Thoracic aorta (tissue), 2 donors: ENCODE data around the gene SPATA32. TPM values are rescaled to one million over a fixed set of nuclear protein-coding genes. Genes with fewer than 3 reads are reported as not detected.

Experiments used
- ATAC-seq: fragments of 150-250 bp; one replicate; pipeline ENCODE4 v1.8.0; 2017; ENCODE audit warnings: low read depth; ENCODE audit not compliant: insufficient number of reproducible peaks, low FRiP score
- DNase-seq: peaks from one replicate; pipeline ENCODE4 v3.0.0-alpha.2; 2020; ENCODE audit warnings: low spot score
- H3K27ac ChIP-seq, 2 donors: fragments of 200-600 bp; sonication (generic); 1 replicate in 1 of 2; 2 replicates in 1 of 2; pipeline ENCODE4 v1.5.1; 2016; ENCODE audit warnings: mild to moderate bottlenecking in 2 of 2, moderate library complexity in 2 of 2
- H3K27me3 ChIP-seq: fragments of 200-600 bp; sonication (generic); replicated peaks from 2 replicates; pipeline ENCODE4 v1.6.0; 2016; ENCODE audit warnings: mild to moderate bottlenecking; ENCODE audit not compliant: insufficient read depth
- H3K36me3 ChIP-seq: fragments of 200-600 bp; sonication (generic); one replicate; pipeline ENCODE4 v1.5.1; 2016
- H3K4me1 ChIP-seq, 2 donors: fragments of 200-600 bp; sonication (generic); 1 replicate in 1 of 2; 2 replicates in 1 of 2; pipeline versions ENCODE4 v1.5.1 to v1.6.0; 2016; ENCODE audit warnings: low read depth in 2 of 2, mild to moderate bottlenecking in 1 of 2; ENCODE audit not compliant: control insufficient read depth in 1 of 2
- H3K4me3 ChIP-seq: fragments of 200-600 bp; sonication (generic); 2 replicates; pipeline ENCODE4 v1.5.1; 2016; ENCODE audit warnings: mild to moderate bottlenecking
- H3K9me3 ChIP-seq: fragments of 200-600 bp; sonication (generic); 2 replicates; pipeline ENCODE4 v1.5.1; 2016
- total RNA-seq, 2 donors: library from RNA; depleted of rRNA; stranded (reverse); fragments of >200 nt; gene quantifications; one replicate each; pipeline versions ENCODE4 v1.1.0 to v1.2.3, GENCODE V29; 2016
- TF ChIP-seq, protein P1 (sequence below): fragments of 200-600 bp; sonication (generic); IDR thresholded peaks from one replicate; pipeline ENCODE4 v1.5.1; 2019; ENCODE audit warnings: antibody characterized with exemption

Gene SPATA32
- not detected for total RNA-seq

DNA sequence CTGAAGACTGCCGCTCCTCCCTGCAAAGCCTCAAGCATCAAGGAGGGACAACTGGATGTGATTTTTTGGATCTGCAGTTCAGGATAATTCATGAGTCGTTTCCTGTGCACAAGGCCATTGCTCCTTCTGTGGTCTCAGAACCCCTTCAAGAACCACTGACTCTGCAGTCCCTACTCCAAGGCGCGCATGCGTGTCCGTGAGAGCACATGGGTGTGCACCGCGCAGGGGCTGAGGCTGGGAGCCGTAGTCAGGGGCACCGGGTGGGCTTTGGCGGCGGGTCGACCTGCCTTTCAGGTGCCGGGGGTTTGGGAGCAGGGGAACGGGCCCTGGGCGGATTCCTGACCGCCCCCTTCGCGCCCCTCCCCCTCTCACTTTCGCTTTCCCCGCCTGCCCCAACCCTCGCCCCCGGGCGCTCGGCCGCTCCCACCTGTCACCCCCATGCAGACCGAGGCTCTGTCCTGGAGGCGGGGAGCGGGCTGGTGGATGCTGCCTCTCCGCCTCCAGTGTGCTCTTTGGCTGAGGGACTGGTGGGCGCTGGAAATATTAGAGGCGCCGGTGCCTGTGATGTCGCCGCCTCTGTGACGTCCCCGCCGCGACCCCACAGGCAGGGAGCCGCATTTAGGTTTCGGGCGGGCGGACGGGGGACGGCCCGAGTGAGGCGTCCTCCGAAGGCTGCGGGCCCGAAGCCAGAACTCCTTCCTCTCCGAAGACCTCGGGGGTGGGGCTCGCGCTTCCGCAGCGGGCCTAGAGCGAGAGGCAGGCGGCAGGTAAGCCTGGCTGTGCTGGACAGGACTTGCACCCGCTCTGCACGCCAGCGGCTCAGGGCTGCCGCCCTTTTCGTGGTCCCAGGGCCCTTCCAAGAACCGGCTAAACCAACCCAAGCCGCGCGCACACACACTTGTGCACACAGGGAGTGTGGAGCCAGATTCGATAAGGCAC is at the start of gene SPATA32:
Gene SPATA32, minus strand, starts transcription at position 518 of the 939 bp plus-strand sequence. Its CDS starts 78 bp downstream, at position 440.
- no peaks in the 10 kb centered on the region for H3K9me3 ChIP-seq
- H3K27me3 ChIP-seq, result no peaks in the 10 kb centered on the region

DNA sequence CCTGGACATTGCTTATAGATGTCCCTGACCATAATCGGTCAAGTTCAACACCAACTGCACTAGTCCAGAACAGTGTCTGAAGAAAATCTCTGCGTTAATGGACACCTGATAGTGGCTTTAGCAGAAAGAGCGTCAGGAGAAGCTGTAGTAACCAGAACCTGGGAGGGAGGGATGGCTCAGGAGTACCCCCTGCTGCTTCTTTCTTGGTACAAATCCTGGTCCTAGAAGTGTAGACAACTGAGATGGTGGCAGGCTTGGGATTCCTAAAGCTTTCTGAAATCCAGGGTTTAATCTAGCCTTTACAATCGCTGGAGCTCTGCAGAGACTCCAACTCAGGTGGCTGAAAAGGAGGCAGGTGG is 49.5 kb upstream of the SPATA32 start:
- DNase-seq, result no peak
- no peaks in the 10 kb centered on the region for H3K9me3 ChIP-seq
- H3K4me1 ChIP-seq, result peaks cover 70 to 83% of the 10 kb centered on the region in 2 donors
- H3K4me3 ChIP-seq, result no peak overlapping the region
- H3K27ac ChIP-seq, result peak overlapping the region; percentile 52 to 68
- H3K36me3 ChIP-seq, result no peaks in the 10 kb centered on the region
- ATAC-seq, result no peak
- H3K27me3 ChIP-seq, result no peaks in the 10 kb centered on the region
- TF ChIP-seq, protein P1, sequence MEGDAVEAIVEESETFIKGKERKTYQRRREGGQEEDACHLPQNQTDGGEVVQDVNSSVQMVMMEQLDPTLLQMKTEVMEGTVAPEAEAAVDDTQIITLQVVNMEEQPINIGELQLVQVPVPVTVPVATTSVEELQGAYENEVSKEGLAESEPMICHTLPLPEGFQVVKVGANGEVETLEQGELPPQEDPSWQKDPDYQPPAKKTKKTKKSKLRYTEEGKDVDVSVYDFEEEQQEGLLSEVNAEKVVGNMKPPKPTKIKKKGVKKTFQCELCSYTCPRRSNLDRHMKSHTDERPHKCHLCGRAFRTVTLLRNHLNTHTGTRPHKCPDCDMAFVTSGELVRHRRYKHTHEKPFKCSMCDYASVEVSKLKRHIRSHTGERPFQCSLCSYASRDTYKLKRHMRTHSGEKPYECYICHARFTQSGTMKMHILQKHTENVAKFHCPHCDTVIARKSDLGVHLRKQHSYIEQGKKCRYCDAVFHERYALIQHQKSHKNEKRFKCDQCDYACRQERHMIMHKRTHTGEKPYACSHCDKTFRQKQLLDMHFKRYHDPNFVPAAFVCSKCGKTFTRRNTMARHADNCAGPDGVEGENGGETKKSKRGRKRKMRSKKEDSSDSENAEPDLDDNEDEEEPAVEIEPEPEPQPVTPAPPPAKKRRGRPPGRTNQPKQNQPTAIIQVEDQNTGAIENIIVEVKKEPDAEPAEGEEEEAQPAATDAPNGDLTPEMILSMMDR, result no peak

More for the DNA sequence above, at the start of gene SPATA32:
- peak within 1 kb of the TSS; percentile 92 for H3K4me3 ChIP-seq
- ATAC-seq (peak; percentile 10), DNase-seq (no peak)
- peaks cover 13% of the 10 kb centered on the region for H3K36me3 ChIP-seq
- H3K4me1 ChIP-seq, result peaks cover 0 to 12% of the 10 kb centered on the region in 2 donors
- H3K27ac ChIP-seq, result no peak within 1 kb of the TSS
- TF ChIP-seq, protein P1, result no peak

DNA sequence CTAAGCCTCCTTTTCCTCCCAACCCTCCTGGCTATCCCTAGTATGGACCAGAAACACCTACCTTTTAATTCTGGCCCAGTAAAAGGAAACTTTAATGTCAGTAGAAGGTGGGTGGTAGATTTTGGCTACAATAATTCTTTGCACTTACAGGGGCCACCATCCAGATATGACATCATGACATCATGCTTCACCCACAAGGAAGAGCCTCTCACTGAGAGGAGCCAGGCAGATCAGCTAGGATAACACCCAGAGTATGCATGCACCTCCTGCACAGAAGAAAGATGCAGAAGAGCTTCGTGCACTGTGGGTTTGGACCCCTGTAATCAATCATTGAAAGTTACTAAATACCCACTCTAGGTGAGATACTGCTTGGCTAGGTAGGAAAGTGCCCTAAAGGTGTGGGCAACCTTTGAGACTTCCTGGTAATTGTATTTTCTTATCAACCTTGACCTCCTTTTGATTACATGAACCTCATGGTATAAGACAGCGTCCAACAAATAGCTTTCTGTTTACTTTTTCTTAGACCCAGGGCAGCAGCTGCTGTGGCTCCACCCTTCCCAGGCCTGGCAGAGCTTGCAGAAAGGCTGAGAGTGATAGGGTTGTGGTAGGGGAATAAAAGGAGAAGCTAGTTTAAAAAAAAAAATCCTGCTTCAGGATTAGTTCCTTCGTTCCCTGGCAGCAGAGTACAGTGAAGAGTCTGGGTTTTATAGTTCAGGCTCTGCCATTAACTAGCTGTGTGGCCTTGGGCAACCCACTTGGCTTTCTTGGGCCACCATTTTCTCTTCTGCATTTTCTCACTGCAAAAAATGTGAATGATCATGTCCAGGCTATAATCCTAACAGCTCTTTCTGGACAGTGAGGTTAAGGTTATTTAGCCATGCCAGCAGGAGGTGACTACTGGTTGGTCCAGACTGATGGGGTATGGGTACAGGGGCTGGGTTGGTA is 48.8 kb upstream of the SPATA32 start:
- no peaks in the 10 kb centered on the region for H3K27me3 ChIP-seq
- DNase-seq (no peak), ATAC-seq (no peak)
- no peak overlapping the region for H3K27ac ChIP-seq
- no peaks in the 10 kb centered on the region for H3K9me3 ChIP-seq
- H3K4me3 ChIP-seq, result no peak overlapping the region
- H3K36me3 ChIP-seq, result no peaks in the 10 kb centered on the region
- H3K4me1 ChIP-seq, result peaks cover 73 to 85% of the 10 kb centered on the region in 2 donors
- TF ChIP-seq, protein P1, result no peak

DNA sequence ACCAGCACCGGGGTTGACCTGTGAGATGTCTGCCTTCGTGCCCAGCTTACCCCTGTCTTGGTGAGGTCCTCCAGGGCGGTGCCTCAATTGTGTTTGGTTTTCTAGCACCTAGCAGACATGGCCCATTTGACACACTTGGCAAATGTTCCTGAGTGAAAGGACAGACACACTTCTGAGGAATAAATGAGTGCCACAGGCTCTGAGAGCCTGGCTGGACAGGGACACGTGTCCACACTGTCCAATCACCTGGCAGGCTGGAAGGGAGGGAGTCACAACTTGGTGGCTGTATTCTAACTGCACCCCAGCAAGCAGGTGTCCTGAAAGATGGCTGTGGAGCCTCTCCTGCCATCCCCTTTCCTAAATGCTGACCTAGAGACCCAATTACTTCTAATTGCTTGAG is 47.5 kb upstream of the SPATA32 start:
- H3K9me3 ChIP-seq, result no peaks in the 10 kb centered on the region
- H3K4me1 ChIP-seq, result peaks cover 63 to 77% of the 10 kb centered on the region in 2 donors
- H3K27me3 ChIP-seq, result no peaks in the 10 kb centered on the region
- TF ChIP-seq, protein P1, result no peak
- H3K27ac ChIP-seq, result no peak overlapping the region
- no peak overlapping the region for H3K4me3 ChIP-seq
- H3K36me3 ChIP-seq, result no peaks in the 10 kb centered on the region
- ATAC-seq (no peak), DNase-seq (no peak)

- H3K4me1 ChIP-seq, result peaks cover 57 to 71% of the 10 kb centered on the region in 2 donors
Observed at GRCh38 chr17:45308840-45309239, 46.9 kb upstream of the SPATA32 start.

More at GRCh38 chr17:45308840-45309239, 46.9 kb upstream of the SPATA32 start:
- no peak for DNase-seq
- TF ChIP-seq, protein P1, result no peak
- no peak overlapping the region for H3K4me3 ChIP-seq
- ATAC-seq, result no peak
- H3K9me3 ChIP-seq, result no peaks in the 10 kb centered on the region
- H3K36me3 ChIP-seq, result no peaks in the 10 kb centered on the region
- H3K27me3 ChIP-seq, result no peaks in the 10 kb centered on the region
- no peak overlapping the region for H3K27ac ChIP-seq
